Stimulated activated CD4-positive, alpha-beta T cell treated with anti-CD3 and anti-CD28 coated beads, Interleukin-4, amount 100 ng/mL, for 24 hours (primary cell): ENCODE measurements around the gene TM9SF1.
A peak's percentile ranks its signal among the peaks of the same experiment; 100 is the strongest.

Experiments
- DNase-seq: peaks from one replicate; pipeline ENCODE4 v3.0.0-alpha.2; 2020

The TM9SF1 gene

GRCh38 chr14:24150061-24150460 is 45.2 kb downstream of the TM9SF1 start:
- DNase-seq, result no peak

- DNase-seq, result no peak
Measured at GRCh38 chr14:24149302-24149969, 45.8 kb downstream of the TM9SF1 start.

- DNase-seq, result no peak
Measured at GRCh38 chr14:24147761-24148428, 47.3 kb downstream of the TM9SF1 start.

- peak; percentile 99 for DNase-seq
Measured at GRCh38 chr14:24146978-24147760, 48.1 kb downstream of the TM9SF1 start, which contains the start of gene RNF31. RNF31 (plus strand) TSS chr14:24147498; CDS start chr14:24147699, 201 bp downstream.

GRCh38 chr14:24146453-24146977 is 48.7 kb downstream of the TM9SF1 start, which contains the start of gene PSME2:
PSME2 (minus strand) TSS chr14:24146610; CDS start chr14:24146581, 29 bp downstream.
- peak; percentile 90 for DNase-seq

- peak; percentile 27 for DNase-seq
Measured at GRCh38 chr14:24145690-24146452, 49.4 kb downstream of the TM9SF1 start.

GRCh38 chr14:24145219-24145618 is 50.0 kb downstream of the TM9SF1 start:
- no peak for DNase-seq

- DNase-seq, result no peak
Measured at GRCh38 chr14:24144451-24144850, 50.8 kb downstream of the TM9SF1 start.

- DNase-seq, result no peak
Measured at GRCh38 chr14:24143511-24143910, 51.7 kb downstream of the TM9SF1 start.

- DNase-seq, result peak; percentile 100
Measured at GRCh38 chr14:24141097-24141880, 54.0 kb downstream of the TM9SF1 start, which contains the start of gene EMC9. EMC9 (minus strand) TSS chr14:24141591; CDS start chr14:24141304, 287 bp downstream.

GRCh38 chr14:24139272-24139934 is 55.8 kb downstream of the TM9SF1 start:
- peak; percentile 27 for DNase-seq
